HEK293 (cell line): ENCODE data around the gene SLC7A4.

Source experiments
- SCRT2 ChIP-seq: fragments of 450-650 bp; formaldehyde crosslinking; IDR thresholded peaks from 2 replicates; pipeline ENCODE4 v1.5.1; 2016; ENCODE audit warnings: missing biosample characterization, missing genetic modification characterization
- ZNF513 ChIP-seq: fragments of 450-650 bp; IDR thresholded peaks from 2 replicates; pipeline ENCODE4 v1.5.1; 2018; ENCODE audit warnings: missing biosample characterization, missing genetic modification characterization
- TF ChIP-seq, protein P1 (sequence below): fragments of 450-650 bp; formaldehyde crosslinking; IDR thresholded peaks from 2 replicates; pipeline ENCODE4 v1.5.1; 2016; ENCODE audit warnings: missing biosample characterization, missing genetic modification characterization
- TF ChIP-seq, protein P2 (sequence below): fragments of 450-650 bp; formaldehyde crosslinking; IDR thresholded peaks from 2 replicates; pipeline ENCODE4 v1.5.1; 2016; ENCODE audit warnings: missing biosample characterization, missing genetic modification characterization

- TF ChIP-seq SCRT2 (peak; percentile 67), ZNF513 (no peak)
- TF ChIP-seq, protein P1, sequence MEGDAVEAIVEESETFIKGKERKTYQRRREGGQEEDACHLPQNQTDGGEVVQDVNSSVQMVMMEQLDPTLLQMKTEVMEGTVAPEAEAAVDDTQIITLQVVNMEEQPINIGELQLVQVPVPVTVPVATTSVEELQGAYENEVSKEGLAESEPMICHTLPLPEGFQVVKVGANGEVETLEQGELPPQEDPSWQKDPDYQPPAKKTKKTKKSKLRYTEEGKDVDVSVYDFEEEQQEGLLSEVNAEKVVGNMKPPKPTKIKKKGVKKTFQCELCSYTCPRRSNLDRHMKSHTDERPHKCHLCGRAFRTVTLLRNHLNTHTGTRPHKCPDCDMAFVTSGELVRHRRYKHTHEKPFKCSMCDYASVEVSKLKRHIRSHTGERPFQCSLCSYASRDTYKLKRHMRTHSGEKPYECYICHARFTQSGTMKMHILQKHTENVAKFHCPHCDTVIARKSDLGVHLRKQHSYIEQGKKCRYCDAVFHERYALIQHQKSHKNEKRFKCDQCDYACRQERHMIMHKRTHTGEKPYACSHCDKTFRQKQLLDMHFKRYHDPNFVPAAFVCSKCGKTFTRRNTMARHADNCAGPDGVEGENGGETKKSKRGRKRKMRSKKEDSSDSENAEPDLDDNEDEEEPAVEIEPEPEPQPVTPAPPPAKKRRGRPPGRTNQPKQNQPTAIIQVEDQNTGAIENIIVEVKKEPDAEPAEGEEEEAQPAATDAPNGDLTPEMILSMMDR (tag by site-specific recombination), result no peak
- TF ChIP-seq, protein P2, sequence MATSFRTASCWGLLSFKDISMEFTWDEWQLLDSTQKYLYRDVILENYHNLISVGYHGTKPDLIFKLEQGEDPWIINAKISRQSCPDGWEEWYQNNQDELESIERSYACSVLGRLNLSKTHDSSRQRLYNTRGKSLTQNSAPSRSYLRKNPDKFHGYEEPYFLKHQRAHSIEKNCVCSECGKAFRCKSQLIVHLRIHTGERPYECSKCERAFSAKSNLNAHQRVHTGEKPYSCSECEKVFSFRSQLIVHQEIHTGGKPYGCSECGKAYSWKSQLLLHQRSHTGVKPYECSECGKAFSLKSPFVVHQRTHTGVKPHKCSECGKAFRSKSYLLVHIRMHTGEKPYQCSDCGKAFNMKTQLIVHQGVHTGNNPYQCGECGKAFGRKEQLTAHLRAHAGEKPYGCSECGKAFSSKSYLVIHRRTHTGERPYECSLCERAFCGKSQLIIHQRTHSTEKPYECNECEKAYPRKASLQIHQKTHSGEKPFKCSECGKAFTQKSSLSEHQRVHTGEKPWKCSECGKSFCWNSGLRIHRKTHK (tag by site-specific recombination), result no peak
Observed at GRCh38 chr22:21003782-21004181, 28.6 kb downstream of the SLC7A4 start.
